ENCODE data around the gene RNLS. TPM values are rescaled to one million over a fixed set of nuclear protein-coding genes. Genes with fewer than 3 reads are reported as not detected.
A peak's percentile ranks its signal among the peaks of the same experiment; 100 is the strongest.

RNLS gene
- total and polyA plus RNA-seq, 3 donors from 2014 or later = 13.0 to 27.4 (median 27.1) TPM

- H3K4me3 ChIP-seq = no peak overlapping the region
- no peaks in the 10 kb centered on the region for H3K36me3 ChIP-seq (ENCODE audit: low read depth, missing control alignments)
- H3K9me3 ChIP-seq = no peaks in the 10 kb centered on the region
- no peaks in the 10 kb centered on the region for H3K4me1 ChIP-seq
- no peaks in the 10 kb centered on the region for H3K27me3 ChIP-seq
- no peak for DNase-seq
- peak overlapping the region in 1 of 2 donors; percentile 49 for H3K27ac ChIP-seq
- WGBS, 2 donors = 96 to 100% methylated on average over 2 of the region's 2 CpGs
- intact Hi-C loops (cut with DNase I; ENCODE audit: low total_unique reads) = no loop called here
- TF ChIP-seq POLR2A (IDR thresholded peaks at IDR 0.05) (no peak), CTCF (IDR thresholded peaks at IDR 0.05) (no peak)
Observed at GRCh38 chr10:88473989-88474883, 108.9 kb downstream of the RNLS start.

GRCh38 chr10:88472540-88472939 is 110.6 kb downstream of the RNLS start:
- Histone ChIP-seq H3K9me3 (no peaks in the 10 kb centered on the region), H3K27ac (no peak overlapping the region), H3K4me1 (no peaks in the 10 kb centered on the region), H3K36me3 (ENCODE audit: low read depth, missing control alignments) (no peaks in the 10 kb centered on the region), H3K27me3 (no peaks in the 10 kb centered on the region), H3K4me3 (no peak overlapping the region)
- no peak for TF ChIP-seq POLR2A (IDR thresholded peaks at IDR 0.05)
- TF ChIP-seq CTCF (IDR thresholded peaks at IDR 0.05) = no peak
- intact Hi-C loops (cut with DNase I; ENCODE audit: low total_unique reads) = no loop called here
- 68 to 79% methylated on average over 1 of the region's 1 CpG for WGBS, 2 donors
- DNase-seq = no peak

DNA sequence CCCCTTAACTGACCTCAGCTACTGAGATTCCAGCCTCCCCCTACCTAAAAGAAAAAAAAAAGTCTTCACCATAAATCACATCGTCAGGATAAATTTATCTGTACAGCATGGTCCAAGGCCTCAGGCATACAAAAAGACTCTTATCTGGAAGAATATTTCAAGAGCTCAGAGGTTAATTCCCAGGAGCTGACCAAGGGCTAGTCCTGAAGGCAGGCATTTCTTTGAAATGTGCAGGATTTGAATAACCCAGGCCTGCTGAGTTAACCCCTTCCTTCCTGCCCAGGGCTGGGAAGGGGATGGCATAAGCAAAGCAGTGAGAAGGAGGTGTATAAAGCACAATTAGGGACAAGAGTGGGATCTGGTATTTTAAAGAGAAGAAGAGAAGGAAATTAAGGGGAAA is 111.2 kb downstream of the RNLS start:
- no peaks in the 10 kb centered on the region for H3K4me1 ChIP-seq
- H3K27me3 ChIP-seq = no peaks in the 10 kb centered on the region
- WGBS, 2 donors = 25 to 60% methylated on average over 1 of the region's 1 CpG
- intact Hi-C loops (cut with DNase I; ENCODE audit: low total_unique reads) = no loop called here
- no peak overlapping the region for H3K27ac ChIP-seq
- H3K4me3 ChIP-seq = no peak overlapping the region
- no peak for DNase-seq
- TF ChIP-seq POLR2A (IDR thresholded peaks at IDR 0.05) (no peak), CTCF (IDR thresholded peaks at IDR 0.05) (no peak)
- H3K9me3 ChIP-seq = no peaks in the 10 kb centered on the region
- no peaks in the 10 kb centered on the region for H3K36me3 ChIP-seq (ENCODE audit: low read depth, missing control alignments)

- 36 to 57% methylated on average over 4 of the region's 4 CpGs for WGBS, 2 donors
- no peaks in the 10 kb centered on the region for H3K27me3 ChIP-seq
- no peaks in the 10 kb centered on the region for H3K9me3 ChIP-seq
- TF ChIP-seq POLR2A (IDR thresholded peaks at IDR 0.05) (no peak), CTCF (IDR thresholded peaks at IDR 0.05) (no peak)
- H3K27ac ChIP-seq = no peak overlapping the region
- H3K36me3 ChIP-seq (ENCODE audit: low read depth, missing control alignments) = no peaks in the 10 kb centered on the region
- DNase-seq = no peak
- intact Hi-C loops (cut with DNase I; ENCODE audit: low total_unique reads) = no loop called here
- no peaks in the 10 kb centered on the region for H3K4me1 ChIP-seq
- H3K4me3 ChIP-seq = no peak overlapping the region
Observed at GRCh38 chr10:88467835-88468485, 115.2 kb downstream of the RNLS start.

Data from testis (tissue), 3 donors.